Measurements from ENCODE around the gene FAM221B. TPM values are rescaled to one million over a fixed set of nuclear protein-coding genes. Genes with fewer than 3 reads are reported as not detected.
A peak's percentile ranks its signal among the peaks of the same experiment; 100 is the strongest.

The FAM221B gene
- total and polyA plus RNA-seq, 9 of the 15 experiments (the other 6 are each of a cell fraction or from before 2014, with no cell fraction given), result 0.01 TPM; not detected in 8

- TF ChIP-seq ETV6 (IDR thresholded peaks at IDR 0.05; ENCODE audit: borderline replicate concordance in 1 of 2, low read depth in 2 of 2, low read length in 1 of 2), result no peak
- TF ChIP-seq ETV6 (CRISPR knock-in tag; IDR thresholded peaks at IDR 0.05; ENCODE audit: borderline replicate concordance), result 0 out of 2 replicates have a peak, but pooled peaks have one; percentile 41
- TF ChIP-seq POLR2G (IDR thresholded peaks at IDR 0.05; ENCODE audit: low read depth, low read length), result no peak
- TF ChIP-seq STAG1 (CRISPR knock-in tag; IDR thresholded peaks at IDR 0.05; ENCODE audit: borderline replicate concordance), result no peak
- TF ChIP-seq ZNF766 (CRISPR knock-in tag; conservative IDR thresholded peaks at IDR 0.05), result no peak
- TF ChIP-seq ZNF3 (CRISPR knock-in tag; IDR thresholded peaks at IDR 0.05), result no peak
- TF ChIP-seq RBFOX2 (IDR thresholded peaks at IDR 0.05; ENCODE audit: low read depth, low read length), result no peak
- TF ChIP-seq NCOR1 (IDR thresholded peaks at IDR 0.05), result no peak
- TF ChIP-seq CBX2 (IDR thresholded peaks at IDR 0.05; ENCODE audit: insufficient read depth, low read length, poor library complexity, severe bottlenecking), result no peak
- no peak for TF ChIP-seq TFAM (CRISPR knock-in tag; conservative IDR thresholded peaks at IDR 0.05)
- TF ChIP-seq, protein P1, sequence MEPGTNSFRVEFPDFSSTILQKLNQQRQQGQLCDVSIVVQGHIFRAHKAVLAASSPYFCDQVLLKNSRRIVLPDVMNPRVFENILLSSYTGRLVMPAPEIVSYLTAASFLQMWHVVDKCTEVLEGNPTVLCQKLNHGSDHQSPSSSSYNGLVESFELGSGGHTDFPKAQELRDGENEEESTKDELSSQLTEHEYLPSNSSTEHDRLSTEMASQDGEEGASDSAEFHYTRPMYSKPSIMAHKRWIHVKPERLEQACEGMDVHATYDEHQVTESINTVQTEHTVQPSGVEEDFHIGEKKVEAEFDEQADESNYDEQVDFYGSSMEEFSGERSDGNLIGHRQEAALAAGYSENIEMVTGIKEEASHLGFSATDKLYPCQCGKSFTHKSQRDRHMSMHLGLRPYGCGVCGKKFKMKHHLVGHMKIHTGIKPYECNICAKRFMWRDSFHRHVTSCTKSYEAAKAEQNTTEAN (CRISPR knock-in tag; IDR thresholded peaks at IDR 0.05), result no peak
- TF ChIP-seq TAL1 (IDR thresholded peaks at IDR 0.05), result no peak
- TF ChIP-seq PCBP2 (IDR thresholded peaks at IDR 0.05; ENCODE audit: low read depth, low read length, poor library complexity, severe bottlenecking), result no peak
- no peak for TF ChIP-seq HDAC3 (IDR thresholded peaks at IDR 0.05; ENCODE audit: borderline replicate concordance, partially characterized antibody)
- TF ChIP-seq MLX (CRISPR knock-in tag; conservative IDR thresholded peaks at IDR 0.05), result no peak
- TF ChIP-seq, protein P2, sequence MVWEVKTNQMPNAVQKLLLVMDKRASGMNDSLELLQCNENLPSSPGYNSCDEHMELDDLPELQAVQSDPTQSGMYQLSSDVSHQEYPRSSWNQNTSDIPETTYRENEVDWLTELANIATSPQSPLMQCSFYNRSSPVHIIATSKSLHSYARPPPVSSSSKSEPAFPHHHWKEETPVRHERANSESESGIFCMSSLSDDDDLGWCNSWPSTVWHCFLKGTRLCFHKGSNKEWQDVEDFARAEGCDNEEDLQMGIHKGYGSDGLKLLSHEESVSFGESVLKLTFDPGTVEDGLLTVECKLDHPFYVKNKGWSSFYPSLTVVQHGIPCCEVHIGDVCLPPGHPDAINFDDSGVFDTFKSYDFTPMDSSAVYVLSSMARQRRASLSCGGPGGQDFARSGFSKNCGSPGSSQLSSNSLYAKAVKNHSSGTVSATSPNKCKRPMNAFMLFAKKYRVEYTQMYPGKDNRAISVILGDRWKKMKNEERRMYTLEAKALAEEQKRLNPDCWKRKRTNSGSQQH (CRISPR knock-in tag; IDR thresholded peaks at IDR 0.05), result no peak
- TF ChIP-seq ESRRA (IDR thresholded peaks at IDR 0.05; ENCODE audit: borderline replicate concordance, low read depth), result no peak
- TF ChIP-seq, protein P3, sequence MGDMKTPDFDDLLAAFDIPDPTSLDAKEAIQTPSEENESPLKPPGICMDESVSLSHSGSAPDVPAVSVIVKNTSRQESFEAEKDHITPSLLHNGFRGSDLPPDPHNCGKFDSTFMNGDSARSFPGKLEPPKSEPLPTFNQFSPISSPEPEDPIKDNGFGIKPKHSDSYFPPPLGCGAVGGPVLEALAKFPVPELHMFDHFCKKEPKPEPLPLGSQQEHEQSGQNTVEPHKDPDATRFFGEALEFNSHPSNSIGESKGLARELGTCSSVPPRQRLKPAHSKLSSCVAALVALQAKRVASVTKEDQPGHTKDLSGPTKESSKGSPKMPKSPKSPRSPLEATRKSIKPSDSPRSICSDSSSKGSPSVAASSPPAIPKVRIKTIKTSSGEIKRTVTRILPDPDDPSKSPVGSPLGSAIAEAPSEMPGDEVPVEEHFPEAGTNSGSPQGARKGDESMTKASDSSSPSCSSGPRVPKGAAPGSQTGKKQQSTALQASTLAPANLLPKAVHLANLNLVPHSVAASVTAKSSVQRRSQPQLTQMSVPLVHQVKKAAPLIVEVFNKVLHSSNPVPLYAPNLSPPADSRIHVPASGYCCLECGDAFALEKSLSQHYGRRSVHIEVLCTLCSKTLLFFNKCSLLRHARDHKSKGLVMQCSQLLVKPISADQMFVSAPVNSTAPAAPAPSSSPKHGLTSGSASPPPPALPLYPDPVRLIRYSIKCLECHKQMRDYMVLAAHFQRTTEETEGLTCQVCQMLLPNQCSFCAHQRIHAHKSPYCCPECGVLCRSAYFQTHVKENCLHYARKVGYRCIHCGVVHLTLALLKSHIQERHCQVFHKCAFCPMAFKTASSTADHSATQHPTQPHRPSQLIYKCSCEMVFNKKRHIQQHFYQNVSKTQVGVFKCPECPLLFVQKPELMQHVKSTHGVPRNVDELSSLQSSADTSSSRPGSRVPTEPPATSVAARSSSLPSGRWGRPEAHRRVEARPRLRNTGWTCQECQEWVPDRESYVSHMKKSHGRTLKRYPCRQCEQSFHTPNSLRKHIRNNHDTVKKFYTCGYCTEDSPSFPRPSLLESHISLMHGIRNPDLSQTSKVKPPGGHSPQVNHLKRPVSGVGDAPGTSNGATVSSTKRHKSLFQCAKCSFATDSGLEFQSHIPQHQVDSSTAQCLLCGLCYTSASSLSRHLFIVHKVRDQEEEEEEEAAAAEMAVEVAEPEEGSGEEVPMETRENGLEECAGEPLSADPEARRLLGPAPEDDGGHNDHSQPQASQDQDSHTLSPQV (IDR thresholded peaks at IDR 0.05), result peak; percentile 75
Measured at GRCh38 chr9:35814106-35814840, 14.3 kb downstream of the FAM221B start (continued).

Measured in K562 (cell line).